ENCODE results near the gene ZNF532.

- TF ChIP-seq CTCF (IDR thresholded peaks at IDR 0.05; ENCODE audit: borderline replicate concordance, extremely low read depth, low read length, poor library complexity, severe bottlenecking) (no peak), EZH2 (IDR thresholded peaks at IDR 0.05; ENCODE audit: borderline replicate concordance, low read depth, low read length, severe bottlenecking) (no peak)
Observed at GRCh38 chr18:59008302-59008974, 143.8 kb downstream of the ZNF532 start.

Measured in DND-41 (cell line).